ENCODE results near the gene OR6A2. TPM values are rescaled to one million over a fixed set of nuclear protein-coding genes. Genes with fewer than 3 reads are reported as not detected.

Gene OR6A2
- total RNA-seq, 1 experiment from 2014 or later: 0.33 TPM

- no peak overlapping the region for H3K27ac ChIP-seq (ENCODE audit: insufficient read length, low read depth, low read length)
- H3K4me1 Mint-ChIP-seq: peaks cover 0 to 2% of the 10 kb centered on the region in 2 experiments; a peak in 2 of 4 replicates
- no peak overlapping the region for H2AK5ac ChIP-seq (ENCODE audit: insufficient read length, low read length)
- no peaks in the 10 kb centered on the region for H3K27me3 Mint-ChIP-seq (ENCODE audit: low read depth)
- H4K8ac ChIP-seq (replicated peaks; ENCODE audit: insufficient read length, low read depth, low read length): no peak overlapping the region
- H3K27me3 ChIP-seq (ENCODE audit: insufficient read depth, low read length): no peaks in the 10 kb centered on the region
- H3K23me2 ChIP-seq (ENCODE audit: insufficient read length, low read depth, low read length, poor library complexity, severe bottlenecking): no peaks in the 10 kb centered on the region
- H4K20me1 ChIP-seq (ENCODE audit: control insufficient read depth, insufficient read depth, insufficient read length): no peaks in the 10 kb centered on the region
- H4K91ac ChIP-seq (ENCODE audit: insufficient read length, low read depth, low read length): no peak overlapping the region
- no peak overlapping the region for H2BK12ac ChIP-seq (ENCODE audit: insufficient read length, low read depth, low read length)
- no peak overlapping the region for H2BK120ac ChIP-seq (ENCODE audit: low read depth, low read length, poor library complexity, severe bottlenecking)
- H3K36me3 Mint-ChIP-seq (ENCODE audit: insufficient read depth in 1 of 3, low read depth in 3 of 3): no peaks in the 10 kb centered on the region
- no peak overlapping the region for H3K4me2 ChIP-seq (ENCODE audit: insufficient read depth, insufficient read length, low read length)
- H2BK20ac ChIP-seq (ENCODE audit: low read depth, low read length, poor library complexity, severe bottlenecking): no peak overlapping the region
- no peaks in the 10 kb centered on the region for H3K4me1 ChIP-seq (ENCODE audit: insufficient read depth, low read length)
- no peak for TF ChIP-seq CTCF (conservative IDR thresholded peaks at IDR 0.05)
- H3K79me1 ChIP-seq (ENCODE audit: insufficient read depth, low read depth, low read length, poor library complexity, severe bottlenecking): no peaks in the 10 kb centered on the region
- H3K9ac ChIP-seq (ENCODE audit: extremely low read depth, insufficient read length, low read length): no peak overlapping the region
- no peak for DNase-seq
- no peak overlapping the region for H2BK15ac ChIP-seq (ENCODE audit: low read depth, low read length)
- H4K5ac ChIP-seq (ENCODE audit: insufficient read length, low read depth, low read length): no peak overlapping the region
- no peak overlapping the region for H3K4me3 Mint-ChIP-seq
- no peak overlapping the region for H3T11ph ChIP-seq (ENCODE audit: low read length)
- no peak overlapping the region for H3K23ac ChIP-seq (ENCODE audit: insufficient read length, low read depth, low read length)
- no peak overlapping the region for H3K4ac ChIP-seq (ENCODE audit: low read depth, low read length)
- no peaks in the 10 kb centered on the region for H3K9me3 ChIP-seq (ENCODE audit: control insufficient read depth, low read depth, low read length)
- no peak overlapping the region for H3K14ac ChIP-seq (ENCODE audit: insufficient read depth, low read length)
- H2BK5ac ChIP-seq (ENCODE audit: insufficient read length, low read length): no peak overlapping the region
- H3K56ac ChIP-seq (ENCODE audit: insufficient read length, low read depth, low read length): no peak overlapping the region
- H2AFZ ChIP-seq (ENCODE audit: low read length): no peak overlapping the region
- no peaks in the 10 kb centered on the region for H3K9me3 Mint-ChIP-seq
- no peaks in the 10 kb centered on the region for H3K79me2 ChIP-seq (ENCODE audit: insufficient read depth, low read length)
- H3K18ac ChIP-seq (ENCODE audit: insufficient read length, low read depth, low read length): no peak overlapping the region
- H3K27ac Mint-ChIP-seq: no peak overlapping the region
Measured at GRCh38 chr11:6778518-6778917, 21.0 kb downstream of the OR6A2 start.

Data from H9 (cell line).